Measurements from ENCODE around the gene MYO10.
"Not testable (repeated sequence)": the region's sequence is repeated elsewhere in the genome, so short reads cannot be mapped to it uniquely, and the experiment has no call there.

Gene MYO10

GRCh38 chr5:16732356-16732755 is 203.7 kb downstream of the MYO10 start:
- Histone ChIP-seq H3K4me1 (ENCODE audit: control insufficient read depth in 1 of 2, insufficient read depth in 2 of 2, low read length in 2 of 2) (peaks cover 38 to 41% of the 10 kb centered on the region in 2 donors), H3K9ac (ENCODE audit: low read depth in 1 of 2, low read length in 2 of 2) (no peak overlapping the region), H3K27ac (ENCODE audit: low read depth, low read length) (no peak overlapping the region), H3K9me3 (ENCODE audit: control insufficient read depth in 1 of 2, low read length in 2 of 2) (no peaks in the 10 kb centered on the region), H3K36me3 (ENCODE audit: control insufficient read depth in 1 of 2, insufficient read depth in 2 of 2, low read length in 2 of 2) (peaks cover 0 to 5% of the 10 kb centered on the region in 2 donors), H3K27me3 (ENCODE audit: control insufficient read depth in 1 of 2, insufficient read depth in 2 of 2, low read length in 2 of 2) (no peaks in the 10 kb centered on the region), H3K4me3 (ENCODE audit: low read depth in 1 of 2, low read length in 2 of 2) (no peak overlapping the region)

DNA sequence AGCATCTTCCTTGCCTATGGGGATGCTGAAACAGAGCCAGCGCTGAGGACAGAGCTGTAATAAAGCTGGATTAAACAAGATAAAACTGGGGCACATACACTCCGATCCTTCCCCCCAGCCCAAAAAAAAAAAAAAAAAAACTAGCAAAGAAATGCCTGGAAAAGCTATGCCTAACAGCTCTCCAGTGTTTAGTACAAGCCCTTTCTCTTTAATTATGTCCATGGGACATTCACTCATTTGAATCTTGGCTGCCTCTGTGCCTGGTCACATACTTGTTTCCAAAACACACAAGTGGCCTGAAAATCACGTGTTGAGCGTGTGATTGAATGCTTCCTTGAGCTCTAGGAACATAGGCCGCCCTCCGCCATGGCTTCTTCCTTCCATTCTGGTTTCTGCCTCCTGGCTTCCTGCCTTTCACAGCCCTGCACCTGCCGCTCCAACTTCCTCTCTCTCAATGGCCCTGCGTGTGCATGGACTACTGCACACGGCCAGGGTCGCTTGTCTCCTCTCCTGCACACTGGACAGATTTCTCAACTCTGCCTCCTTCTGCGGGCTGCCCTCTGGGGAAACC is 208.2 kb downstream of the MYO10 start:
- H3K4me1 ChIP-seq (ENCODE audit: control insufficient read depth in 1 of 2, insufficient read depth in 2 of 2, low read length in 2 of 2) = peaks cover 16 to 19% of the 10 kb centered on the region in 2 donors
- no peaks in the 10 kb centered on the region for H3K27me3 ChIP-seq (ENCODE audit: control insufficient read depth in 1 of 2, insufficient read depth in 2 of 2, low read length in 2 of 2)
- H3K4me3 ChIP-seq (ENCODE audit: low read depth in 1 of 2, low read length in 2 of 2) = peak overlapping the region; percentile 21 to 31
- H3K9me3 ChIP-seq (ENCODE audit: control insufficient read depth in 1 of 2, low read length in 2 of 2) = no peaks in the 10 kb centered on the region
- H3K27ac ChIP-seq (ENCODE audit: low read depth, low read length) = peak overlapping the region; percentile 52
- peaks cover 0 to 5% of the 10 kb centered on the region in 2 donors for H3K36me3 ChIP-seq (ENCODE audit: control insufficient read depth in 1 of 2, insufficient read depth in 2 of 2, low read length in 2 of 2)
- no peak overlapping the region for H3K9ac ChIP-seq (ENCODE audit: low read depth in 1 of 2, low read length in 2 of 2)

GRCh38 chr5:16726538-16726946 is 209.5 kb downstream of the MYO10 start:
- peaks cover 22 to 25% of the 10 kb centered on the region in 2 donors for H3K4me1 ChIP-seq (ENCODE audit: control insufficient read depth in 1 of 2, insufficient read depth in 2 of 2, low read length in 2 of 2)
- H3K27ac ChIP-seq (ENCODE audit: low read depth, low read length) = no peak overlapping the region
- no peak overlapping the region for H3K9ac ChIP-seq (ENCODE audit: low read depth in 1 of 2, low read length in 2 of 2)
- no peaks in the 10 kb centered on the region for H3K9me3 ChIP-seq (ENCODE audit: control insufficient read depth in 1 of 2, low read length in 2 of 2)
- no peaks in the 10 kb centered on the region for H3K27me3 ChIP-seq (ENCODE audit: control insufficient read depth in 1 of 2, insufficient read depth in 2 of 2, low read length in 2 of 2)
- H3K4me3 ChIP-seq (ENCODE audit: low read depth in 1 of 2, low read length in 2 of 2) = no peak overlapping the region
- peaks cover 0 to 2% of the 10 kb centered on the region in 2 donors for H3K36me3 ChIP-seq (ENCODE audit: control insufficient read depth in 1 of 2, insufficient read depth in 2 of 2, low read length in 2 of 2)

DNA sequence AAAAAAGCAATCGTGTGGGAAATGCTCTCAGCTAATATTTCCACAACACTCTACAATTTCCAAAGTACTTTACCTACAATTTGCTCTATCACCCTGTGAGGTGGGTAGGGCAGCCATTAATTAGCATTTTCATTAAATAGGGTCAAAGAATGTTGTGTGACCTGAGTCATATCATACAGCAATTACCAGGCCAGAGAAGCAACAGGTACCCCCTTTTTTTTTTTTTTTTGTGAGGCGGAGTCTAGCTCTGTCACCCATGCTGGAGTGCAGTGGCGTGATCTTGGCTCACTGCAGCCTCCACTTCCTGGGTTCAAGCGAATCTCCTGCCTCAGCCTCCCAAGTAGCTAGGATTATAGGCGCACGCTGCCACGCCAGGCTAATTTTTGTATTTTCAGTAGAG is 210.5 kb downstream of the MYO10 start:
- peaks cover 28 to 34% of the 10 kb centered on the region in 2 donors for H3K4me1 ChIP-seq (ENCODE audit: control insufficient read depth in 1 of 2, insufficient read depth in 2 of 2, low read length in 2 of 2)
- H3K27me3 ChIP-seq (ENCODE audit: control insufficient read depth in 1 of 2, insufficient read depth in 2 of 2, low read length in 2 of 2) = no peaks in the 10 kb centered on the region
- no peaks in the 10 kb centered on the region for H3K36me3 ChIP-seq (ENCODE audit: control insufficient read depth in 1 of 2, insufficient read depth in 2 of 2, low read length in 2 of 2)
- no peaks in the 10 kb centered on the region for H3K9me3 ChIP-seq (ENCODE audit: control insufficient read depth in 1 of 2, low read length in 2 of 2)
- H3K9ac ChIP-seq (ENCODE audit: low read depth in 1 of 2, low read length in 2 of 2) = no peak overlapping the region
- H3K27ac ChIP-seq (ENCODE audit: low read depth, low read length) = no peak overlapping the region
- no peak overlapping the region for H3K4me3 ChIP-seq (ENCODE audit: low read depth in 1 of 2, low read length in 2 of 2)

GRCh38 chr5:16723821-16724220 is 212.3 kb downstream of the MYO10 start:
- H3K4me1 ChIP-seq (ENCODE audit: control insufficient read depth in 1 of 2, insufficient read depth in 2 of 2, low read length in 2 of 2) = peaks cover 34 to 35% of the 10 kb centered on the region in 2 donors
- H3K9ac ChIP-seq (ENCODE audit: low read depth in 1 of 2, low read length in 2 of 2) = no peak overlapping the region
- peaks cover 0 to 2% of the 10 kb centered on the region in 2 donors for H3K36me3 ChIP-seq (ENCODE audit: control insufficient read depth in 1 of 2, insufficient read depth in 2 of 2, low read length in 2 of 2)
- H3K27me3 ChIP-seq (ENCODE audit: control insufficient read depth in 1 of 2, insufficient read depth in 2 of 2, low read length in 2 of 2) = no peaks in the 10 kb centered on the region
- no peak overlapping the region for H3K4me3 ChIP-seq (ENCODE audit: low read depth in 1 of 2, low read length in 2 of 2)
- no peaks in the 10 kb centered on the region for H3K9me3 ChIP-seq (ENCODE audit: control insufficient read depth in 1 of 2, low read length in 2 of 2)
- no peak overlapping the region for H3K27ac ChIP-seq (ENCODE audit: low read depth, low read length)

GRCh38 chr5:16722097-16722495 is 214.0 kb downstream of the MYO10 start:
- H3K9me3 ChIP-seq (ENCODE audit: control insufficient read depth in 1 of 2, low read length in 2 of 2) = no peaks in the 10 kb centered on the region
- no peak overlapping the region for H3K4me3 ChIP-seq (ENCODE audit: low read depth in 1 of 2, low read length in 2 of 2)
- H3K27me3 ChIP-seq (ENCODE audit: control insufficient read depth in 1 of 2, insufficient read depth in 2 of 2, low read length in 2 of 2) = no peaks in the 10 kb centered on the region
- no peak overlapping the region for H3K9ac ChIP-seq (ENCODE audit: low read depth in 1 of 2, low read length in 2 of 2)
- peaks cover 0 to 2% of the 10 kb centered on the region in 2 donors for H3K36me3 ChIP-seq (ENCODE audit: control insufficient read depth in 1 of 2, insufficient read depth in 2 of 2, low read length in 2 of 2)
- H3K4me1 ChIP-seq (ENCODE audit: control insufficient read depth in 1 of 2, insufficient read depth in 2 of 2, low read length in 2 of 2) = peaks cover 19 to 22% of the 10 kb centered on the region in 2 donors
- H3K27ac ChIP-seq (ENCODE audit: low read depth, low read length) = no peak overlapping the region

- no peak overlapping the region for H3K27ac ChIP-seq (ENCODE audit: low read depth, low read length)
- peak overlapping the region in 1 of 2 donors; percentile 27 for H3K9ac ChIP-seq (ENCODE audit: low read depth in 1 of 2, low read length in 2 of 2)
- H3K36me3 ChIP-seq (ENCODE audit: control insufficient read depth in 1 of 2, insufficient read depth in 2 of 2, low read length in 2 of 2) = peaks cover 0 to 2% of the 10 kb centered on the region in 2 donors
Measured at GRCh38 chr5:16721151-16722096, 214.7 kb downstream of the MYO10 start.

GRCh38 chr5:16718036-16718435 is 218.1 kb downstream of the MYO10 start:
- H3K9ac ChIP-seq (ENCODE audit: low read depth in 1 of 2, low read length in 2 of 2) = not testable (repeated sequence)

More at GRCh38 chr5:16721151-16722096, 214.7 kb downstream of the MYO10 start:
- H3K9me3 ChIP-seq (ENCODE audit: control insufficient read depth in 1 of 2, low read length in 2 of 2) = no peaks in the 10 kb centered on the region
- H3K27me3 ChIP-seq (ENCODE audit: control insufficient read depth in 1 of 2, insufficient read depth in 2 of 2, low read length in 2 of 2) = no peaks in the 10 kb centered on the region
- peak overlapping the region in 1 of 2 donors; percentile 40 for H3K4me3 ChIP-seq (ENCODE audit: low read depth in 1 of 2, low read length in 2 of 2)
- peaks cover 19 to 21% of the 10 kb centered on the region in 2 donors for H3K4me1 ChIP-seq (ENCODE audit: control insufficient read depth in 1 of 2, insufficient read depth in 2 of 2, low read length in 2 of 2)

GRCh38 chr5:16713386-16713928 is 222.6 kb downstream of the MYO10 start:
- H3K4me3 ChIP-seq (ENCODE audit: low read depth in 1 of 2, low read length in 2 of 2) = no peak overlapping the region
- H3K9me3 ChIP-seq (ENCODE audit: control insufficient read depth in 1 of 2, low read length in 2 of 2) = no peaks in the 10 kb centered on the region
- H3K9ac ChIP-seq (ENCODE audit: low read depth in 1 of 2, low read length in 2 of 2) = no peak overlapping the region
- no peaks in the 10 kb centered on the region for H3K27me3 ChIP-seq (ENCODE audit: control insufficient read depth in 1 of 2, insufficient read depth in 2 of 2, low read length in 2 of 2)
- peaks cover 14 to 26% of the 10 kb centered on the region in 2 donors for H3K36me3 ChIP-seq (ENCODE audit: control insufficient read depth in 1 of 2, insufficient read depth in 2 of 2, low read length in 2 of 2)
- no peaks in the 10 kb centered on the region for H3K4me1 ChIP-seq (ENCODE audit: control insufficient read depth in 1 of 2, insufficient read depth in 2 of 2, low read length in 2 of 2)
- no peak overlapping the region for H3K27ac ChIP-seq (ENCODE audit: low read depth, low read length)

More at GRCh38 chr5:16718036-16718435, 218.1 kb downstream of the MYO10 start:
- H3K4me1 ChIP-seq (ENCODE audit: control insufficient read depth in 1 of 2, insufficient read depth in 2 of 2, low read length in 2 of 2) = peaks cover 16 to 19% of the 10 kb centered on the region in 2 donors
- H3K4me3 ChIP-seq (ENCODE audit: low read depth in 1 of 2, low read length in 2 of 2); H3K9me3 ChIP-seq (ENCODE audit: control insufficient read depth in 1 of 2, low read length in 2 of 2); H3K27ac ChIP-seq (ENCODE audit: low read depth, low read length); H3K36me3 ChIP-seq (ENCODE audit: control insufficient read depth in 1 of 2, insufficient read depth in 2 of 2, low read length in 2 of 2); H3K27me3 ChIP-seq (ENCODE audit: control insufficient read depth in 1 of 2, insufficient read depth in 2 of 2, low read length in 2 of 2): not testable (repeated sequence)

GRCh38 chr5:16712620-16713019 is 223.5 kb downstream of the MYO10 start:
- Histone ChIP-seq H3K4me3 (ENCODE audit: low read depth in 1 of 2, low read length in 2 of 2) (no peak overlapping the region), H3K4me1 (ENCODE audit: control insufficient read depth in 1 of 2, insufficient read depth in 2 of 2, low read length in 2 of 2) (no peaks in the 10 kb centered on the region), H3K9ac (ENCODE audit: low read depth in 1 of 2, low read length in 2 of 2) (no peak overlapping the region), H3K27ac (ENCODE audit: low read depth, low read length) (no peak overlapping the region), H3K36me3 (ENCODE audit: control insufficient read depth in 1 of 2, insufficient read depth in 2 of 2, low read length in 2 of 2) (peaks cover 20 to 33% of the 10 kb centered on the region in 2 donors), H3K9me3 (ENCODE audit: control insufficient read depth in 1 of 2, low read length in 2 of 2) (no peaks in the 10 kb centered on the region), H3K27me3 (ENCODE audit: control insufficient read depth in 1 of 2, insufficient read depth in 2 of 2, low read length in 2 of 2) (no peaks in the 10 kb centered on the region)
